Ishikawa (cell line): Measurements from ENCODE around the gene ERICH6.

Experiments
- CEBPB ChIP-seq: IDR thresholded peaks from 2 replicates; pipeline ENCODE4 v1.6.1; 2012
- EGR1 ChIP-seq: IDR thresholded peaks from 2 replicates; pipeline ENCODE4 v1.6.1; 2012
- EP300 ChIP-seq: IDR thresholded peaks from 2 replicates; pipeline ENCODE4 v1.6.1; 2012; ENCODE audit warnings: borderline replicate concordance
- NFIC ChIP-seq: IDR thresholded peaks from 2 replicates; pipeline ENCODE4 v1.6.1; 2012
- REST ChIP-seq: IDR thresholded peaks from 2 replicates; pipeline ENCODE4 v1.6.1; 2012; ENCODE audit warnings: low read depth, mild to moderate bottlenecking
- TAF1 ChIP-seq: IDR thresholded peaks from 2 replicates; pipeline ENCODE4 v1.6.1; 2012; ENCODE audit warnings: low read depth, mild to moderate bottlenecking
- TF ChIP-seq, protein P1 (sequence below): IDR thresholded peaks from 2 replicates; pipeline ENCODE4 v1.6.1; 2012
- TF ChIP-seq, protein P2 (sequence below): IDR thresholded peaks from 2 replicates; pipeline ENCODE4 v1.6.1; 2012

GRCh38 chr3:150663461-150663860 is 40.3 kb downstream of the ERICH6 start:
- TF ChIP-seq, protein P1, sequence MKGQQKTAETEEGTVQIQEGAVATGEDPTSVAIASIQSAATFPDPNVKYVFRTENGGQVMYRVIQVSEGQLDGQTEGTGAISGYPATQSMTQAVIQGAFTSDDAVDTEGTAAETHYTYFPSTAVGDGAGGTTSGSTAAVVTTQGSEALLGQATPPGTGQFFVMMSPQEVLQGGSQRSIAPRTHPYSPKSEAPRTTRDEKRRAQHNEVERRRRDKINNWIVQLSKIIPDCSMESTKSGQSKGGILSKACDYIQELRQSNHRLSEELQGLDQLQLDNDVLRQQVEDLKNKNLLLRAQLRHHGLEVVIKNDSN = no peak
- TF ChIP-seq NFIC (no peak), REST (no peak), EP300 (no peak), EGR1 (no peak), TAF1 (no peak), CEBPB (no peak)
- TF ChIP-seq, protein P2, sequence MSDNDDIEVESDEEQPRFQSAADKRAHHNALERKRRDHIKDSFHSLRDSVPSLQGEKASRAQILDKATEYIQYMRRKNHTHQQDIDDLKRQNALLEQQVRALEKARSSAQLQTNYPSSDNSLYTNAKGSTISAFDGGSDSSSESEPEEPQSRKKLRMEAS = no peak
